Duodenal mucosa (tissue), 2 donors: ENCODE results near the gene ROPN1.
A peak's percentile ranks its signal among the peaks of the same experiment; 100 is the strongest.
"Not testable (repeated sequence)": the region's sequence is repeated elsewhere in the genome, so short reads cannot be mapped to it uniquely, and the experiment has no call there.

Experiments used
- H3K27ac ChIP-seq: one replicate; pipeline ENCODE4 v1.7.0; 2013; ENCODE audit warnings: low read depth, low read length
- H3K27me3 ChIP-seq, 2 donors: one replicate each; pipeline ENCODE4 v1.7.0; 2013; ENCODE audit warnings: low read length in 2 of 2, control low read depth in 1 of 2; ENCODE audit not compliant: insufficient read depth in 2 of 2, control insufficient read depth in 1 of 2
- H3K36me3 ChIP-seq, 2 donors: one replicate each; pipeline ENCODE4 v1.7.0; 2013; ENCODE audit warnings: low read length in 2 of 2, control low read depth in 1 of 2; ENCODE audit not compliant: insufficient read depth in 2 of 2, control insufficient read depth in 1 of 2
- H3K4me1 ChIP-seq, 2 donors: one replicate each; pipeline ENCODE4 v1.7.0; 2013; ENCODE audit warnings: low read length in 2 of 2, control low read depth in 1 of 2; ENCODE audit not compliant: insufficient read depth in 2 of 2, control insufficient read depth in 1 of 2
- H3K4me3 ChIP-seq, 2 donors: one replicate each; pipeline ENCODE4 v1.7.0; 2013; ENCODE audit warnings: low read length in 2 of 2, low read depth in 1 of 2
- H3K9ac ChIP-seq, 2 donors: one replicate each; pipeline ENCODE4 v1.7.0; 2013; ENCODE audit warnings: low read length in 2 of 2, low read depth in 1 of 2
- H3K9me3 ChIP-seq, 2 donors: one replicate each; pipeline ENCODE4 v1.7.0; 2013; ENCODE audit warnings: low read length in 2 of 2, control low read depth in 1 of 2; ENCODE audit not compliant: control insufficient read depth in 1 of 2

The ROPN1 gene

DNA sequence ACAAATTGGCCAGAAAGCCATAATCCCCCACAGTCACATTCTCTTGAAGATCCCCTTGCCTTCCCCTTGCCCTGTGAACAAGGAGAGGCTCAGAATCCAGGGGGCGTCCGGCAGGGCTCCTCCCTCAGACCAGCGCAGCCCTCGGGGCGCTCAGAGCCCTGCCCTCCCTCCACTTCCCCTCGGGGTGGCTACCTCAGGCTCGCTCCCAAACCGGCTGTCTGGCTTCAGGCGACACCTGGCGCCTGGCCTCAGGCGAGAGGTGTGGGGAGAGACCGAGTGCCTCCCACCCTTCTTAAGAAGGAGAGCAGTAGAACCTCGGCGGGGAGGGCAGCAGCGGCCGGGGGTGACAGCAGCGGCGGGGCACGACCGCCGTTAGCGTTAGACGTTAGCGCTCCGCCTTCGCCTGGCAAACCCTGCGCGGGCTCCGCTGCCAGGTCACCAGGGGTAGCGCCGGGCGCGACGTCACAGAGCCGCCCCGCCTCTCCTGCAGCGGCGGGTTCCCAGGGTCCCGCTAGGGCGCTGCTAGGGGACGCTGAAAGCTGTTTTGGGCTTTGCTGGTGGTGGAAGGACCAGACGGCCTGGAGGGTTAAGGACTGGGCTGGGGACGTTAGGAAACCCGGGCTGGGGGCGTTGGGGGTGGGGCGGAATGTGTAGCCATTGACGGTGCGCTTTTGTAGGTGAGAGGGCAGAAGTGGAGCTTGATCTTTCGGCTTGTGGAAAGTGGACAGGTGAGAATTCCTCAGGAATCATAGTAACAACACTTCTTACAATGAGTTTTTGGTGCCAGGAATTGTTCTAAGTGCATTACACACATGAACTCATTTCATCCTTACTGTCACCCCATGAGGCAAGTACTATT, at the start of gene ROPN1:
TSS of gene ROPN1 (minus strand) at position 395 of the 859 bp plus-strand sequence. CDS start 11,643 bp downstream, outside the sequence.
- H3K27me3 ChIP-seq, result peaks cover 7 to 16% of the 10 kb centered on the region in 2 donors
- not testable (repeated sequence) for H3K36me3 ChIP-seq, H3K4me3 ChIP-seq, H3K9me3 ChIP-seq, H3K27ac ChIP-seq, H3K9ac ChIP-seq, H3K4me1 ChIP-seq

- peaks cover 0 to 11% of the 10 kb centered on the region in 2 donors for H3K27me3 ChIP-seq
- H3K9me3 ChIP-seq, result no peaks in the 10 kb centered on the region
- H3K27ac ChIP-seq, result no peak overlapping the region
- H3K9ac ChIP-seq, result no peak overlapping the region
- H3K4me3 ChIP-seq, result no peak overlapping the region
- peaks cover 8 to 11% of the 10 kb centered on the region in 2 donors for H3K4me1 ChIP-seq
- H3K36me3 ChIP-seq, result no peaks in the 10 kb centered on the region
Measured at GRCh38 chr3:124041553-124041952, 49.6 kb upstream of the ROPN1 start.

DNA sequence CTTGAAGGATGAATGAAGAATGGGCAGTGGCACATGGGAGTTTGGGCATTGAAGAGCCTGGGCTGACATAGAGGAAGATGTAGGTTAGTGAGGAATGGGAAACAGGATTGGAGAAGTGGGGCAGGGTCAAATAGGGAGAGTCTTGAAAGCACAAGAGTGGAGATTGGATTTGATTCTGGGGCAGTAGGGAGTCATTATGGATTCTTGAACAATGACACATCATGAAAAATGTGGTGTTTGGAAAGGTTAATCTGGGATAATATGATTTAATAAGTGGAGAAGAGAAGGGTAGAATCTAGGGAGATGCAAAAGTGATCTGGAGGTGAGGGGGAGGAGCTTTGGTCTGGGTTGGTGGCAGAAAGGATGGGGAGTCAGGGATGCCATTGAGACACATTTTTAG, 45.4 kb upstream of the ROPN1 start:
- Histone ChIP-seq H3K27ac (no peak overlapping the region), H3K4me3 (no peak overlapping the region)

DNA sequence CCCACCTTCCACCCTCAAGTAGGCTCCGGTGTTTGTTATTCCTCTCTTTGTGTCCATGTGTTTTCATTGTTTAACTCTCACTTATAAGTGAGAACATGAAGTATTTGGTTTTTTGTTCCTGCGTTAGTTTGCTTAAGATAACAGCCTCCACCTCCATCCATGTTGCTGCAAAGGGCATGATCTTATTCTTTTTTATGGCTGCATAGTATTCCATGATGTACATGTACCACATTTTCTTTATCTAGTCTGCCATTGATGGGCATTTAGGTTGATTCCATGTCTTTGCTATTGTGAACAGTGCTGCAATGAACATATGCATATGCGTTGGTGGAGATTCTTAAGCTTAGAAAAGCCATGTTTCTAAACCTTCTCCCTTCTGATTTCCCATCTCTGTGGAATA, 44.3 kb upstream of the ROPN1 start:
- not testable (repeated sequence) for H3K27ac ChIP-seq, H3K4me1 ChIP-seq, H3K9me3 ChIP-seq, H3K9ac ChIP-seq, H3K4me3 ChIP-seq, H3K36me3 ChIP-seq
- H3K27me3 ChIP-seq, result peaks cover 28 to 50% of the 10 kb centered on the region in 2 donors

More for the DNA sequence above, 45.4 kb upstream of the ROPN1 start:
- Histone ChIP-seq H3K4me1 (peaks cover 11 to 15% of the 10 kb centered on the region in 2 donors), H3K9me3 (no peaks in the 10 kb centered on the region), H3K36me3 (no peaks in the 10 kb centered on the region), H3K9ac (no peak overlapping the region), H3K27me3 (peaks cover 27 to 39% of the 10 kb centered on the region in 2 donors)

DNA sequence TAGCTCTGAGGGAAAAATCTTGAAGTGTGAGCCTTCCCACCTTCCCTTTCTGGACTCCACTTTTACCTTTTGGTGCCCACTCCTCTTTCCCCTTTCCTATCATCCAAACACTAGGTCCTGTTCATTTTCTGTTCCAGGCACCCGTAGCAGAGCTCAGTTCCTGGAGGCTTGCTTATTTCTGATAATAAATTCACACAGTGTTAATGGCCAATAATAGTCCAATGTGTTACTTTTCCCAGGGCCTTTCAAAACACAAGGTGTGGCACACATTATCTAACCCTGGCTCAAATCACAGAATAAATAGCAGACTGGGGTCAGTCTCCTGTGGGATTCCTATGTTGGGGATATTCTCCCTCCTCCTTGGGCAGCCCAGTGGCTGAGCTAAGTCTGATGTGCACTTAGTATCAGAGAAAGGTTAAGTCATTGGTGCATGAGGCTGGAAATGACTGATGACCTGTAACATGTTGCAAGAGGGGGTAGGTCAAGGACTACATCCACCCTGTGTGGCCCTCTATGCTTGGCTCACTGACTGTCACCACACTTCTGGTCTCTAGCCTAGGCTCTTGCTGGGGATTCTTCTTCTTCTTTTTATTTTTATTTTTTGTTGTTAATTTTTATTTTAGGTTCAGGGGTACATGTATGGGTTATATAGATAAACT, 43.7 kb upstream of the ROPN1 start:
- peaks cover 0 to 7% of the 10 kb centered on the region in 2 donors for H3K4me1 ChIP-seq
- H3K9ac ChIP-seq, result no peak overlapping the region
- no peak overlapping the region for H3K4me3 ChIP-seq
- H3K36me3 ChIP-seq, result no peaks in the 10 kb centered on the region
- peaks cover 28 to 53% of the 10 kb centered on the region in 2 donors for H3K27me3 ChIP-seq
- no peak overlapping the region for H3K27ac ChIP-seq
- no peaks in the 10 kb centered on the region for H3K9me3 ChIP-seq

DNA sequence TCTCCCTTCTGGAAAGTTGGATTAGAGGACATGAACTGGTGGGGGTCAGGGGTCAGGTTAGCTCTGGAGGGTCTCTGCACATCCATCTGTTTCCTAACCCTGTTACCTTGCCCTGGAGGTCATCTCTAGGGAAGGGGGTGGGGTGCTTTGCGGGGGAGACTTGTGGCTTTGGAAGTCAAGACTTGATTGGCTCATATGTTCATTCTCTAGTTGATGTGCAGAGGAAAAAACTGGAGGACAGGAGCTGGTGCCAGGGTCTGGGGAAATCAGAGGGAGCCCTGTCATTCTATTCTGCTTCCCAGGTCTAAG, 42.9 kb upstream of the ROPN1 start:
- Histone ChIP-seq H3K27me3 (peaks cover 28 to 53% of the 10 kb centered on the region in 2 donors), H3K9ac (no peak overlapping the region), H3K27ac (no peak overlapping the region), H3K4me1 (peaks cover 0 to 7% of the 10 kb centered on the region in 2 donors), H3K9me3 (no peaks in the 10 kb centered on the region), H3K36me3 (no peaks in the 10 kb centered on the region), H3K4me3 (no peak overlapping the region)

- Histone ChIP-seq H3K4me1 (peaks cover 0 to 7% of the 10 kb centered on the region in 2 donors), H3K27ac (no peak overlapping the region), H3K4me3 (peak overlapping the region; percentile 55 to 67), H3K9me3 (no peaks in the 10 kb centered on the region), H3K27me3 (peaks cover 28 to 53% of the 10 kb centered on the region in 2 donors), H3K9ac (no peak overlapping the region), H3K36me3 (no peaks in the 10 kb centered on the region)
Measured at GRCh38 chr3:124034016-124034843, 42.3 kb upstream of the ROPN1 start.

GRCh38 chr3:124033360-124034015, 41.6 kb upstream of the ROPN1 start, which contains the start of gene KALRN:
Gene KALRN, plus strand, starts transcription at chr3:124033369.
- peak within 1 kb of the TSS; percentile 55 to 67 for H3K4me3 ChIP-seq
- peaks cover 0 to 7% of the 10 kb centered on the region in 2 donors for H3K4me1 ChIP-seq
- H3K27me3 ChIP-seq, result peaks cover 30 to 53% of the 10 kb centered on the region in 2 donors
- H3K27ac ChIP-seq, result no peak within 1 kb of the TSS
- peak within 1 kb of the TSS; percentile 15 to 35 for H3K9ac ChIP-seq
- H3K36me3 ChIP-seq, result no peaks in the 10 kb centered on the region
- no peaks in the 10 kb centered on the region for H3K9me3 ChIP-seq

GRCh38 chr3:124032881-124033359, 41.0 kb upstream of the ROPN1 start:
- Histone ChIP-seq H3K4me3 (peak overlapping the region; percentile 55 to 67), H3K9ac (peak overlapping the region; percentile 15 to 35), H3K9me3 (no peaks in the 10 kb centered on the region), H3K27ac (no peak overlapping the region), H3K4me1 (peaks cover 0 to 7% of the 10 kb centered on the region in 2 donors), H3K27me3 (peaks cover 32 to 53% of the 10 kb centered on the region in 2 donors), H3K36me3 (no peaks in the 10 kb centered on the region)
